Measurements from ENCODE around the gene SDC3. TPM values are rescaled to one million over a fixed set of nuclear protein-coding genes. Genes with fewer than 3 reads are reported as not detected.

The SDC3 gene
- total RNA-seq, 2 donors from 2014 or later = 94.1 to 143 TPM

DNA sequence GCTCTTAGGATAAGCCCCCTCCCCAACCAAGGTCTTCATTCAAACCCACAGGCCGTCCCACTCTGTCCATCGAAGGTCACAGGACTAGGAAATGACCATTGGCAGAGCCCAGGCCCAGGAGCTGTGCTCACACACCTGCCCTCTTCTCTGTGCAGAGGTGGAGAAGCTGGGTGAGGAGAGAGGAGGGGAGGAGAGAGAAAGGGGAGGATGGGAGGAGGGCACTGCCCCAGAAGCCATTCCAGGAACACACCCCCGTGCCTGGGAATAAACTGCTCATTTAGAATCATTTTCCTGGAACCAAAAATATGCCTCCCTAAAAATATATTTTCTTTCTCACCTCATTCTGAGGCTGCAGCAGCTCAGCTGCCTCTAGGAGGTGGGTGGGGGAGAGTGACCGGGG is 6.4 kb upstream of the SDC3 start:
- Histone ChIP-seq H3K36me3 (ENCODE audit: control insufficient read depth, insufficient read depth, low read length) (no peaks in the 10 kb centered on the region), H3K27me3 (ENCODE audit: control insufficient read depth, insufficient read depth, low read length, poor library complexity, severe bottlenecking) (no peaks in the 10 kb centered on the region), H3K27ac (ENCODE audit: low read depth, low read length) (no peak overlapping the region), H3K4me3 (ENCODE audit: low read length) (no peak overlapping the region), H3K9me3 (ENCODE audit: control insufficient read depth, low read length) (no peaks in the 10 kb centered on the region), H3K4me1 (ENCODE audit: control insufficient read depth, insufficient read depth, low read length) (peaks cover 3% of the 10 kb centered on the region), H3K9ac (ENCODE audit: extremely low read depth, low read length, poor library complexity, severe bottlenecking) (no peak overlapping the region)
- no peaks in the 10 kb centered on the region for H3K36me3 Mint-ChIP-seq (ENCODE audit: low read depth)
- no peak overlapping the region for H3K4me3 Mint-ChIP-seq
- DNase-seq = peak; percentile 37
- peaks cover 5% of the 10 kb centered on the region for H3K27me3 Mint-ChIP-seq (ENCODE audit: insufficient read depth)
- TF ChIP-seq, protein P1, sequence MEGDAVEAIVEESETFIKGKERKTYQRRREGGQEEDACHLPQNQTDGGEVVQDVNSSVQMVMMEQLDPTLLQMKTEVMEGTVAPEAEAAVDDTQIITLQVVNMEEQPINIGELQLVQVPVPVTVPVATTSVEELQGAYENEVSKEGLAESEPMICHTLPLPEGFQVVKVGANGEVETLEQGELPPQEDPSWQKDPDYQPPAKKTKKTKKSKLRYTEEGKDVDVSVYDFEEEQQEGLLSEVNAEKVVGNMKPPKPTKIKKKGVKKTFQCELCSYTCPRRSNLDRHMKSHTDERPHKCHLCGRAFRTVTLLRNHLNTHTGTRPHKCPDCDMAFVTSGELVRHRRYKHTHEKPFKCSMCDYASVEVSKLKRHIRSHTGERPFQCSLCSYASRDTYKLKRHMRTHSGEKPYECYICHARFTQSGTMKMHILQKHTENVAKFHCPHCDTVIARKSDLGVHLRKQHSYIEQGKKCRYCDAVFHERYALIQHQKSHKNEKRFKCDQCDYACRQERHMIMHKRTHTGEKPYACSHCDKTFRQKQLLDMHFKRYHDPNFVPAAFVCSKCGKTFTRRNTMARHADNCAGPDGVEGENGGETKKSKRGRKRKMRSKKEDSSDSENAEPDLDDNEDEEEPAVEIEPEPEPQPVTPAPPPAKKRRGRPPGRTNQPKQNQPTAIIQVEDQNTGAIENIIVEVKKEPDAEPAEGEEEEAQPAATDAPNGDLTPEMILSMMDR (conservative IDR thresholded peaks at IDR 0.05) = no peak
- H3K4me1 Mint-ChIP-seq = peaks cover 16% of the 10 kb centered on the region
- no peaks in the 10 kb centered on the region for H3K9me3 Mint-ChIP-seq
- H3K27ac Mint-ChIP-seq = no peak overlapping the region
- 94% methylated on average over 4 of the region's 4 CpGs; no CpG with 5 or more reads in 1 of the 2 experiments for WGBS, 2 experiments (ENCODE audit: insufficient coverage in 1 of 2, insufficient read length in 1 of 2)

DNA sequence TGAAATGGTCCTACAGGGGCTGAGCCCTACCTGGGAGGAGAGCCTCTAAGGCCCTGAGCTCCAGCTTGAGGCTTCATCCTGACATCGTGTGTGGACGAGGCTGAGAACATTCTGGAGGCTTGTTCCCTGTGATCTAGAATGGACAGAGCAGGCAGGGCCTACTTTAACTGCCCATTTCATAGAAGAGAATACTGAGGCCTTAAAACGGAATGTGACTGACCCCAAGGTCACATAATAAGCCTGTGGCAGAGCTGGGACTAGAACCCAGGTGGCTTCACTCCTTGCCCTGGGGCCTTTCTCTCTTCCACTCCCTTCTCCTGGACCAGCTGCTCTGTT is 6.0 kb upstream of the SDC3 start:
- Mint-ChIP-seq H3K36me3 (ENCODE audit: low read depth) (no peaks in the 10 kb centered on the region), H3K9me3 (no peaks in the 10 kb centered on the region), H3K4me1 (peaks cover 19% of the 10 kb centered on the region), H3K27me3 (ENCODE audit: insufficient read depth) (peaks cover 5% of the 10 kb centered on the region), H3K27ac (peak overlapping the region; percentile 5), H3K4me3 (no peak overlapping the region)
- DNase-seq = peak; percentile 29
- Histone ChIP-seq H3K27me3 (ENCODE audit: control insufficient read depth, insufficient read depth, low read length, poor library complexity, severe bottlenecking) (no peaks in the 10 kb centered on the region), H3K27ac (ENCODE audit: low read depth, low read length) (no peak overlapping the region), H3K4me3 (ENCODE audit: low read length) (no peak overlapping the region), H3K4me1 (ENCODE audit: control insufficient read depth, insufficient read depth, low read length) (peaks cover 7% of the 10 kb centered on the region), H3K36me3 (ENCODE audit: control insufficient read depth, insufficient read depth, low read length) (no peaks in the 10 kb centered on the region), H3K9me3 (ENCODE audit: control insufficient read depth, low read length) (no peaks in the 10 kb centered on the region), H3K9ac (ENCODE audit: extremely low read depth, low read length, poor library complexity, severe bottlenecking) (no peak overlapping the region)
- 90 to 94% methylated on average over 3 of the region's 3 CpGs for WGBS, 2 experiments (ENCODE audit: insufficient coverage in 1 of 2, insufficient read length in 1 of 2)
- TF ChIP-seq, protein P1 (conservative IDR thresholded peaks at IDR 0.05) = no peak

DNA sequence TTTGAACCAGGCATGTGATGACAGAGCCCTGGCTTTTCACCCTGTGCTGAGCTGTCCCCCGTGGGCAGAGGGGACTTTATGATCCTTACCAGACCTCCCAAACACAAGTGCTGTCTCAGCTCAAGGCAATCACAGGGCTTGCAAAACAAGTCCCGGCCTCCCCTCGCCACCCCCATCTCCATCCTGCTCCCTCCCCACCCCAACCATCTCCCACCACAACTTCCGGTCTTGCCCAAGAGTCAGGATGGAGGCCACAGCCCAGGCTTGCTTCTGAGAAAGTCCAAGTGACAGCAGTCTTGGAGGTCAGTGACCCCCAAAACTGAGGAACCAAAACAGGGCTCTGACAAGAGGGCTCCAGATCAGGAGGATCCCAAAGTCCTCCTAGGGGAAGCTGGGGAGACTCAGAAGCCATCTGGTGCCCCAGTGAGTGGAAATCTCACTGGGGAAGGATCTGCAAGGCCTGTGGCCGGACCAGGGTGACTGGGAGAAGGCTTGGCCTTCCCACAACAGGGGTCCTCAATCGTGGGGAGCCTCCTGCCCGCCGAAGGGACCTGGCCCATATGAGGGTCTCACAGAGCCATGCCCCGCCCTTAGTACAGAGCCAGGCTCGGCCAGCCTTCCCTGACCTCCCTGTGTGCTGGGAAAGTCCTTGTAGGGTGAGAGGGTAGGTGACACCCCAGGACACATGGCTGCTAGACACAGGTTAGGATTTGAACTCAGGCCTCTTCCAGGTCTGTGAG is 4.5 kb upstream of the SDC3 start:
- H3K4me3 Mint-ChIP-seq = no peak overlapping the region

More for the DNA sequence above, 4.5 kb upstream of the SDC3 start:
- H3K27me3 Mint-ChIP-seq (ENCODE audit: insufficient read depth) = peaks cover 5% of the 10 kb centered on the region
- TF ChIP-seq, protein P1 (conservative IDR thresholded peaks at IDR 0.05) = no peak
- Histone ChIP-seq H3K27me3 (ENCODE audit: control insufficient read depth, insufficient read depth, low read length, poor library complexity, severe bottlenecking) (no peaks in the 10 kb centered on the region), H3K4me1 (ENCODE audit: control insufficient read depth, insufficient read depth, low read length) (peaks cover 13% of the 10 kb centered on the region), H3K36me3 (ENCODE audit: control insufficient read depth, insufficient read depth, low read length) (no peaks in the 10 kb centered on the region), H3K9ac (ENCODE audit: extremely low read depth, low read length, poor library complexity, severe bottlenecking) (no peak overlapping the region), H3K9me3 (ENCODE audit: control insufficient read depth, low read length) (no peaks in the 10 kb centered on the region), H3K27ac (ENCODE audit: low read depth, low read length) (no peak overlapping the region), H3K4me3 (ENCODE audit: low read length) (no peak overlapping the region)
- DNase-seq = peak; percentile 40
- H3K36me3 Mint-ChIP-seq (ENCODE audit: low read depth) = no peaks in the 10 kb centered on the region
- peaks cover 23% of the 10 kb centered on the region for H3K4me1 Mint-ChIP-seq
- H3K27ac Mint-ChIP-seq = peak overlapping the region; percentile 28
- no peaks in the 10 kb centered on the region for H3K9me3 Mint-ChIP-seq
- WGBS, 2 experiments (ENCODE audit: insufficient coverage in 1 of 2, insufficient read length in 1 of 2) = 88 to 96% methylated on average over 4 to 10 of the region's 10 CpGs

Measured in endodermal cell (in vitro differentiated cells).